Measurements from ENCODE around the gene GOLIM4.
"Not testable (repeated sequence)": the region's sequence is repeated elsewhere in the genome, so short reads cannot be mapped to it uniquely, and the experiment has no call there.

GOLIM4 gene

GRCh38 chr3:168073842-168074605, 21.7 kb downstream of the GOLIM4 start:
- DNase-seq = peak; percentile 30 to 53 (median 43)

- DNase-seq = no peak
These were observed 23.4 kb downstream of the GOLIM4 start for GRCh38 chr3:168072323-168072650.

- DNase-seq = peak in 1 of 3 donors; percentile 51
These were observed 24.0 kb downstream of the GOLIM4 start for GRCh38 chr3:168071591-168072322.

GRCh38 chr3:168070919-168071318, 24.8 kb downstream of the GOLIM4 start:
- no peak for DNase-seq

GRCh38 chr3:168068346-168068745, 27.4 kb downstream of the GOLIM4 start:
- no peak for DNase-seq

- DNase-seq = no peak
These were observed 28.8 kb downstream of the GOLIM4 start for GRCh38 chr3:168066882-168067281.

DNA sequence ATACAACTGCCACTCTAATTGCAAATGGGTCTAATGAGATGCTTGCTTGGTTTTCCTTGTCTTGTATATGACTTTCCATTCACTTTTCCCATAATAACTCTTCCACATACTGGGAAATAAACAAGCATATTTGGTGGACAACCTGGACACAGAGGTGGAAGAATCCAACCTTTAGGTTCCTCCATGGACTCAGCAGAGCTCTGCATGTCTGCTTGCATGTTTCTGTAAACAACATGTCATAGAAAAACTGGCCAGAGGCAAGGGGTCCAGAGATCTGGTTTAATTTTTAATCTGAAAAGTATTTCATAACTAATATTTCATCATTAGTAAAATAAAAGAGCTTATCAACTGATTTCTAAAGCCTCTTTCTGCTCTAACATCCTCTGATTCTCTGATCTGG, 30.2 kb downstream of the GOLIM4 start:
- DNase-seq = no peak

DNA sequence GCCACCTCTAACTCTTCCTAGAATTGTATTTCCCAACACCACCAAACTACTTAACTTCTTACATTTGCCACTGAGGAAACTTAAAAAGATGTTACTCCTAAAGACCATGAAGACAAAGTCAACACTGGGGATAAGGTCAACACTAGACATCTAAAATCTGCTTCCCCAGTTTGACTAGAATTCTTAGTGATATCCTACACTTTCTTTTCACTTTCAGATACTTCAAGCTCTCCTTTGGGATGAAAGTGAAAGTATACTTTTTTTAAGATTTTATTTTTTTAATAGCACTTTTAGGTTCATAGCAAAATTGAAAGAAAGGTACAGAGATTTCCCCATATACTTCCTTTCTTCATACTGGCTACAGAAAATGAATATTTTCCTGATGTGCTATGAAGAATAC, 32.6 kb downstream of the GOLIM4 start:
- no peak for DNase-seq

- no peak for DNase-seq
These were observed 33.0 kb downstream of the GOLIM4 start for GRCh38 chr3:168062679-168063078.

GRCh38 chr3:168061332-168061996, 34.3 kb downstream of the GOLIM4 start:
- DNase-seq = no peak

DNA sequence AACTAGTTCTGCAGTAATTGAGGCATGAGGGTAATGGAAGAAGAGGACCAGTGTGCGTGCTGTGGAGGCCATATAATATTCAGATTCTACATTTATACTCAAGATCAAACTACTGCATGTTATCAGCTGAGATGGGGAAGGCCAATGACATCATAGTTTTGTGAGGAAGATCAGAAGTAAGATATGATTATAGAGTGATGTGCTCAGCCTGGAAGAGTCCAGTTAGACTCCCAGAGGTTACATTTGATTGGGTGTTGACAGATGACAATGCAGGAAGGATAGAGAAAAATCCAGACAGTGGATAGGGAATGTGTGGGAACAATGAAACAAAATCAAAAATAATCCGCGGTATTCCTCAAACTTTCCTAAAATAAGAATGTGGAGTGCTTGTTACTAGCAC, 35.4 kb downstream of the GOLIM4 start:
- DNase-seq = no peak

GRCh38 chr3:168058481-168058880, 37.2 kb downstream of the GOLIM4 start:
- DNase-seq = no peak

DNA sequence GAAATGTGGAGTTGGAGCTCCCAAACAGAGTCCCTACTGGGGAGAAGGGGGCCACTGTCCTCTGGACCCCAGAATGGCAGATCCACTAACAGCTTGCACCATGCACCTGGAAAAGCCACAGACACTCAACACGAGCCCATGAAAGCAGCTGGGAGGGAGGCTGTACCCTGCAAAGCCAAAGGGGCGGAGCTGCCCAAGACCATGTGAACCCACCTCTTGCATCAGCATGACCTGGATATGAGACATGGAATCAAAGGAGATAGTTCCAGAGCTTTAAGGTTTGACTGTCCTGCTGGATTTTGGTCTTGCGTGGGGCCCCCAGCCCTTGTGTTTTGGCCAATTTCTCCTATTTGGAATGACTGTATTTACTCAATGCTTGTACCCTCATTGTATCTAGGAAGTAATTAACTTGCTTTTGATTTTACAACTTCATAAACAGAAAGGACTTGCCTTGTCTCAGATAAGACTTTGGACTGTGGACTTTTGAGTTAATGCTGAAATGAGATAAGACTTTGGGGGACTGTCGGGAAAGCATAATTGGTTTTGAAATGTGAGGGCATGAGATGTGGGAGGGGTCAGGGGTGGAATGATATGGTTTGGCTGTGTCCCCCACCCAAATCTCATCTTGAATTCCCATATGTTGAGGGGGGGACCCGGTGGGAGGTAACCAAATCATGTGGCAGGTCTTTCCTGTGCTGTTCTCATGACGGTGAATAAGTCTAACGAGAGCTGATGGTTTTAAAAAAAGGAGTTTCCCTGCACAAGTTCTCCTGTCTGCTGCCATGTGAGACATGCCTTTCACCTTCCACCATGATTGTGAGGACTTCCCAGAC, 39.1 kb downstream of the GOLIM4 start:
- not testable (repeated sequence) for DNase-seq

- DNase-seq = no peak
These were observed 41.3 kb downstream of the GOLIM4 start for GRCh38 chr3:168054447-168054846.

DNA sequence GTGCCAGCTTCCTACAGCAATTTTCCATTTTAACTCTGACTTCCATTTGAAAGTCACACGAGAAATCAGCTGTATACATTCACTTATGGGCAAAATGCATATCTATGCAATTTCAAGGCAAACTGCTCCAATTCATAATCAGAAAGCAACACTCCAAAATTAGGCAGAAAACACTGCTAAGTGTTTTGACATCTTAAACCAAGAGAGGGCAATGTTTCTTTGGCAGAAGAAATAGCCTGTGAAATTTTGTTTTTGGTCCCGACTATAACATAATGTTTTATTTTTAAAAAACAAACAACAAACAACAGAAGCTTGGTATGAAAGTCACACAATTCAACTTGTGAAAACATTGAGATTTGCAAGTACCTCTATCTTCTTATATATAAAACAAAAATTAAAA, 42.6 kb downstream of the GOLIM4 start:
- no peak for DNase-seq

GRCh38 chr3:168052515-168052914, 43.2 kb downstream of the GOLIM4 start:
- no peak for DNase-seq

DNA sequence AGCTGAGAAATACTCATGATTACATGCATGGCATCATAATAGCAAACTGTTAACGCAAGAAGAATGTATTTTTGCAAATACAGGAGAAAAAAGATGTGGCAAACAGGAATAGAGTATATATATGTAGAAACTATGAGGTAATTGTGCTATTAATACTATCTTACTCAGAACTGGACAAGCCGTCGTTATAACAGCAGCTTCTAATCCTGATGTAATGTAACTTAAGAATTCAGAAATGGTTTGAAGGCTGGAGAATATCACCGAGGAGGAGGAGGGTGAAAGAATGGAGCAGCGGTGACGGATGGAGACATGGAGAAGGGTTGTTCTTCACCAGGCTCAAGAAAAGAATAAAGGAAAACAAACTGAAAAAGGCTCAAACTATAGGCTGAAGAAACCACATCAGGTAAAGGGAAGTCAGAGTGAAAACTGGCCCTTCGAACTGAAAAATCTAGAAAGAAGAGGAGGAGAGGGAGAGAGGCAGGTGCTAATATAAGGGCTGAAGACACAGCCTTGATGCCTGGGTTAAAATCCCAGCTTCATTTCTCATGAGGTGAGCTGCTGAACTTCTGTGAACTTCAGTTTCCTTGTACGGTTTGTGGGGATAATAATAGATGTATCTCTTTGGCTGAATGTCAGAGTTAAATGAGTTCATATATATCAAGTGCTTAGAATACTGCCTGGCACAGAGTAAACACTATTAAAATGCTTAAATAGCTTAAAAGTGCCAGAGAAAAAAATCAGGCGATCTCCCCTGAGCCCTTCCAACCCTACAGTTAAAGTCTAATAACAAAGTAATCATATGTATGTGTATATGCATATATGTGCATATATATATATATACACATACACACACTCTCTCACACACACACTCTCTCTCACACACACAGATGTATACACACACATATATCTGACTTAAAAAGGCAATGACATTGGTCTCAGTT, 43.9 kb downstream of the GOLIM4 start:
- DNase-seq = peak in 2 of 3 donors; percentile 45 to 54

GRCh38 chr3:168051070-168051469, 44.7 kb downstream of the GOLIM4 start:
- no peak for DNase-seq

DNA sequence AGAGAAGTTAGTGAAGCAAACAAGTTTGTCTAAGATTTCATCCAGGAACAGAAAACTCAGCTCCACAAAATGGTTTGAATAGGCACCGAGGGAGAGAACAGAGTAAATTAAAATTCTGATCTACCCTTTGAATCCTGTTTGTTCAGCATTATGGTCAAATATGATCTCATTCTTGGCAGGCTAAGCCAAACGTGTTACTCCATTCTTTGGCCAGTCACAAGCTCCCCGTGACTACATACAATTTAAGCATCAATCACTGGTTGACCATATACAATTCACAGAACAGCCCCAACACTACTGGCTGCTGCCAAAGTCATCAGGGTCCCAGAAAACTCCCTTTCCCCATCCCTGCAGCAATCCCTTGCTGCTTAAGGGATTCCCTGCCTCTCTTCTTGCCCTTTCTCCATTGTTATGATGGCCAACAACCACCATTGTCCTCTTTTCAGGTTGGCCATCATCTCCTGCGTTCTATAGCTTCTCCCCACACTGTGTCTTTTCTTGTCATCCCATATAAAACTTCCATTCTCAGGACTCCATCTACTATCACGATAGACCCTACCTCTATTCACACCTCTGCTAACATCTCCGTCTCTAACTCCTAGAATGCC, 46.3 kb downstream of the GOLIM4 start:
- no peak for DNase-seq

- DNase-seq = no peak
These were observed 47.1 kb downstream of the GOLIM4 start for GRCh38 chr3:168048414-168049330.
